Keratinocyte (primary cell): ENCODE data around the gene MRPL9. TPM values are rescaled to one million over a fixed set of nuclear protein-coding genes. Genes with fewer than 3 reads are reported as not detected.

ENCODE experiments used
- DNase-seq: peaks from one replicate; pipeline ENCODE4 v3.0.0-alpha.2; 2011; ENCODE audit warnings: low read depth, missing footprints, low spot score
- FAIRE-seq: peaks from 2 replicates; lab custom pipeline; 2011; peaks lifted over from hg19 to GRCh38; lab: Jason Lieb, UNC
- H2AFZ ChIP-seq: 2 replicates; pipeline ENCODE4 v1.6.0; 2012; ENCODE audit warnings: low read length, control low read depth, inconsistent platforms; ENCODE audit not compliant: control insufficient read depth
- H3K27ac ChIP-seq: 2 replicates; pipeline ENCODE4 v1.5.1; 2011; ENCODE audit warnings: low read length; ENCODE audit not compliant: control insufficient read depth, insufficient read depth
- H3K27me3 ChIP-seq: 3 replicates; pipeline ENCODE4 v1.6.0; 2011; ENCODE audit warnings: low read length; ENCODE audit not compliant: control insufficient read depth, insufficient read depth; ENCODE audit errors: extremely low read depth
- H3K36me3 ChIP-seq, 2 experiments: 2 replicates in 1 of 2; 3 replicates in 1 of 2; pipeline ENCODE4 v1.5.1; 2011; ENCODE audit warnings: low read length in 2 of 2, mild to moderate bottlenecking in 1 of 2; ENCODE audit not compliant: control insufficient read depth in 2 of 2, insufficient read depth in 2 of 2; ENCODE audit errors: extremely low read depth in 1 of 2
- H3K4me1 ChIP-seq: 3 replicates; pipeline ENCODE4 v1.5.1; 2011; ENCODE audit warnings: low read length; ENCODE audit not compliant: control insufficient read depth, insufficient read depth; ENCODE audit errors: extremely low read depth
- H3K4me2 ChIP-seq: 3 replicates; pipeline ENCODE4 v1.6.0; 2011; ENCODE audit warnings: low read depth, low read length; ENCODE audit not compliant: control insufficient read depth, insufficient read depth; ENCODE audit errors: extremely low read depth
- H3K4me3 ChIP-seq, 3 experiments: fragments of 200-600 bp in 1 of 3; sonication (generic) in 1 of 3; 2 replicates in 2 of 3; 3 replicates in 1 of 3; pipeline ENCODE4 v1.5.1; 2011 to 2016; ENCODE audit warnings: low read length in 3 of 3, mild to moderate bottlenecking in 3 of 3, control low read depth in 2 of 3, inconsistent platforms in 1 of 3, low read depth in 1 of 3, mixed read lengths in 1 of 3, mixed run types in 1 of 3, moderate library complexity in 1 of 3; ENCODE audit not compliant: control insufficient read depth in 2 of 3, insufficient read depth in 2 of 3; ENCODE audit errors: extremely low read depth in 1 of 3
- H3K79me2 ChIP-seq: 2 replicates; pipeline ENCODE4 v1.6.0; 2012; ENCODE audit warnings: low read length; ENCODE audit not compliant: control insufficient read depth, insufficient read depth
- H3K9ac ChIP-seq: 3 replicates; pipeline ENCODE4 v1.6.0; 2011; ENCODE audit warnings: low read length; ENCODE audit not compliant: control insufficient read depth, insufficient read depth; ENCODE audit errors: extremely low read depth
- H3K9me1 ChIP-seq: 3 replicates; pipeline ENCODE4 v1.6.0; 2011; ENCODE audit warnings: low read length; ENCODE audit not compliant: control insufficient read depth, insufficient read depth; ENCODE audit errors: extremely low read depth
- H3K9me3 ChIP-seq: 2 replicates; pipeline ENCODE4 v1.5.1; 2012; ENCODE audit warnings: low read depth, low read length; ENCODE audit not compliant: control insufficient read depth
- H4K20me1 ChIP-seq: 3 replicates; pipeline ENCODE4 v1.6.0; 2011; ENCODE audit warnings: low read length; ENCODE audit not compliant: control insufficient read depth, insufficient read depth; ENCODE audit errors: extremely low read depth
- EZH2 ChIP-seq: IDR thresholded peaks from one replicate; pipeline ENCODE4 v1.6.1; 2012; ENCODE audit warnings: inconsistent platforms, mild to moderate bottlenecking, low read length, moderate library complexity
- dilution Hi-C: fragments of 300-500 bp; cut with MboI; formaldehyde crosslinking; loops from one replicate; pipeline ENCODE4 v1.7.0; 2020; ENCODE audit warnings: low sequenced_read_pairs; ENCODE audit not compliant: extremely low pct_ligation_motif_present
- polyA plus RNA-seq, 5 experiments: library from polyadenylated mRNA; depleted of rRNA in 3 of 5; stranded (reverse) in 3 of 5; stranded (forward) in 1 of 5; unstranded in 1 of 5; fragments of >200 nt; gene quantifications; 1 replicate in 1 of 5; 2 replicates in 3 of 5; 3 replicates in 1 of 5; pipeline versions ENCODE4 v1.2.1 to v1.2.3, GENCODE V29; 2011 to 2012; ENCODE audit warnings: missing spikeins in 2 of 5, low read depth in 1 of 5, low replicate concordance in 1 of 5
- TF ChIP-seq, protein P1 (sequence below), 3 experiments: IDR thresholded peaks in 1 of 3; conservative IDR thresholded peaks in 1 of 3; optimal IDR thresholded peaks in 1 of 3; 2 replicates in 2 of 3; 3 replicates in 1 of 3; pipeline versions ENCODE3 to v1.5.1; 2011; ENCODE audit warnings: low read length in 3 of 3, mild to moderate bottlenecking in 3 of 3, moderate library complexity in 2 of 3, control low read depth in 1 of 3, inconsistent platforms in 1 of 3; ENCODE audit not compliant: insufficient read depth in 2 of 3; ENCODE audit errors: extremely low read depth in 1 of 3

Gene MRPL9
- polyA plus RNA-seq, 1 donor (not counting 4 experiments of a cell fraction or from before 2014, with no cell fraction given) = 125 TPM

DNA sequence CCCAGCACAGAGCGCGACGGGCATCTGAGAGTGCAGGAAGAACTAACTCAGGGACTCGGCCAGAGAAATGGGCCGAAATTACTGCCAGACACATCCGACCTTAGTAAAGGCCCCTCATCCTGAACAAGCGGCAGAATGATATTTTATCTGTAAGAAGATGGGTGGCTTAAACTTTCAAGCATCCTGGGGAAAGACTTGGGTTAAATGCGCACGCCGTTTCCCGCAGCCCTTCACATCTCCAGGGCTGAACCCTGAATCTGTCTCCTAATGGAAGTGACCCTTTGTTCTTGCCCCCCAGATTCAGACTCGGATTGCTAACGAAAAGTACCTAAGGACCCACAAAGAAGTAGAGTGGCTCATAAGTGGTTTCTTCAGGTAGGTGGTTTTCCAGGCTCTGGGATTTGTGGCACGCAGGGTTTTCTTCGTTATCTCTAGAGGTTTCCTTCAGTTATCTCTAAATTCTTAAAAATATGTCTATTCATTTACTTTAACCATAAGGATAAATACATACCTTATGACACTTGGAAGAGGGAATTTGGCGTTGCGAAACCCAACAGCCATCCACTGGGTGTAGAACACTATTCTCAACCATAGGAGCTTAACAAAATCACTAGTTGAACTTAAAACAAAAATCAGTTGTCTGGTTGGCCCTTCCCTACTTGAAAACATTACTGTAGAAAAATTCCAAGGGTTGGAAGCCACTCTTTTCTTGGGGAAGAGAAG lies 41.3 kb downstream of the MRPL9 start:
- TF ChIP-seq, protein P1, sequence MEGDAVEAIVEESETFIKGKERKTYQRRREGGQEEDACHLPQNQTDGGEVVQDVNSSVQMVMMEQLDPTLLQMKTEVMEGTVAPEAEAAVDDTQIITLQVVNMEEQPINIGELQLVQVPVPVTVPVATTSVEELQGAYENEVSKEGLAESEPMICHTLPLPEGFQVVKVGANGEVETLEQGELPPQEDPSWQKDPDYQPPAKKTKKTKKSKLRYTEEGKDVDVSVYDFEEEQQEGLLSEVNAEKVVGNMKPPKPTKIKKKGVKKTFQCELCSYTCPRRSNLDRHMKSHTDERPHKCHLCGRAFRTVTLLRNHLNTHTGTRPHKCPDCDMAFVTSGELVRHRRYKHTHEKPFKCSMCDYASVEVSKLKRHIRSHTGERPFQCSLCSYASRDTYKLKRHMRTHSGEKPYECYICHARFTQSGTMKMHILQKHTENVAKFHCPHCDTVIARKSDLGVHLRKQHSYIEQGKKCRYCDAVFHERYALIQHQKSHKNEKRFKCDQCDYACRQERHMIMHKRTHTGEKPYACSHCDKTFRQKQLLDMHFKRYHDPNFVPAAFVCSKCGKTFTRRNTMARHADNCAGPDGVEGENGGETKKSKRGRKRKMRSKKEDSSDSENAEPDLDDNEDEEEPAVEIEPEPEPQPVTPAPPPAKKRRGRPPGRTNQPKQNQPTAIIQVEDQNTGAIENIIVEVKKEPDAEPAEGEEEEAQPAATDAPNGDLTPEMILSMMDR (optimal IDR thresholded peaks at IDR 0.05 in 1 of 3, IDR thresholded peaks at IDR 0.05 in 1 of 3, conservative IDR thresholded peaks at IDR 0.05 in 1 of 3; ENCODE audit: extremely low read depth in 1 of 3, insufficient read depth in 2 of 3, low read length in 3 of 3) = no peak
- TF ChIP-seq EZH2 = peak; percentile 68
- H3K27me3 ChIP-seq = peaks cover 49% of the 10 kb centered on the region
- FAIRE-seq (no peak), DNase-seq (no peak)
- no peaks in the 10 kb centered on the region for H4K20me1 ChIP-seq
- peak overlapping the region; percentile 46 for H3K4me2 ChIP-seq
- H2AFZ ChIP-seq = no peak overlapping the region
- no peak overlapping the region for H3K27ac ChIP-seq
- H3K9me3 ChIP-seq = no peaks in the 10 kb centered on the region
- no peaks in the 10 kb centered on the region for H3K36me3 ChIP-seq
- H3K4me3 ChIP-seq = no peak overlapping the region
- dilution Hi-C loops = no loop called here
- no peaks in the 10 kb centered on the region for H3K9me1 ChIP-seq
- peaks cover 4% of the 10 kb centered on the region for H3K4me1 ChIP-seq
- H3K79me2 ChIP-seq = no peaks in the 10 kb centered on the region
- H3K9ac ChIP-seq = no peak overlapping the region

DNA sequence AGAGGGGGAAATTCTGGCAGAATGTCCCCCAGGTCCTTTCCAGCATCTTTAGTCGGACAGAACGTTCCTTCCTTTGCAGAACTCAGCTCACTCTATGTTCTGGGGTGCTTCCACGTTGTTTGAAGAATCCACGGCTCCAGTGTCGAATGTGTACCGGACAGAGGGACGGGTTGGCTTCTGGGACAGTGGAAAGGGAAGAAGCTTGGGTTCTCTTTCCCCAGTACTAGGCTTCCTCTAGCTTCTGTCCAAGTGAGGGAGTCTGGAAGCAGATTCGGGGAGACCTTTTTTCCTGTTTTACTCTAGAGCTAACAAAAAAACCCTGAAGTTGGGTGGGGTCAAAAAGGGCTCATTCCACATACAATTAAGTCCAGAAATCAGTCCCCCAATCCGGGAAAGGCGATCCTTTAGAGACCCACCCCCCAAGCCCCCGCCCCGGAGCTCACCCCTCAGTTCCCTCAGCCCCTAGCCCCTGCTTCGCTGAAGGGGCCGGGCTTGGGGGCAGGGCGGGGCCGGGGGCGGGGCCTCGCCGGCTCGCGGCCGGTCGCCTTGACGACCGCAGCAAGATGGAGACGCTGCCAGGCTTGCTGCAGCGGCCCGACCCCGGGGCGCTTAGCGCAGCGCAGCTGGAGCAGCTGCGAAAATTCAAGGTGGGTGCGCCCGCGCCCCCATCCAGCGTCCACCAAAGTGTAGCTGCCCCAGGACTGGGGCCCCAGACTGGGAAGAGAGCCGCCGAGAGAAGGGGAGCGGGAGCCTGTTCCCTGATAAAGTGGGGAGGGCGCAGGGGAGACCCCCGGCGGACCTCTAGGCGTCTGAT lies 42.1 kb downstream of the MRPL9 start, which contains the start of gene RIIAD1:
Gene RIIAD1, plus strand, starts transcription at position 549 of the 814 bp plus-strand sequence. Its CDS starts 15 bp downstream, at position 564.
- H4K20me1 ChIP-seq = no peaks in the 10 kb centered on the region
- no peak within 1 kb of the TSS for H3K27ac ChIP-seq
- peak within 1 kb of the TSS; percentile 49 for H3K4me2 ChIP-seq
- H2AFZ ChIP-seq = no peak within 1 kb of the TSS
- dilution Hi-C loops = no loop called here
- no peaks in the 10 kb centered on the region for H3K9me1 ChIP-seq
- peaks cover 53% of the 10 kb centered on the region for H3K27me3 ChIP-seq
- no peaks in the 10 kb centered on the region for H3K9me3 ChIP-seq
- no peaks in the 10 kb centered on the region for H3K79me2 ChIP-seq
- no peak within 1 kb of the TSS for H3K4me3 ChIP-seq
- no peak within 1 kb of the TSS for H3K9ac ChIP-seq
- FAIRE-seq (no peak), DNase-seq (no peak)
- H3K4me1 ChIP-seq = peaks cover 4% of the 10 kb centered on the region
- H3K36me3 ChIP-seq = no peaks in the 10 kb centered on the region
- TF ChIP-seq, protein P1 (optimal IDR thresholded peaks at IDR 0.05 in 1 of 3, IDR thresholded peaks at IDR 0.05 in 1 of 3, conservative IDR thresholded peaks at IDR 0.05 in 1 of 3; ENCODE audit: extremely low read depth in 1 of 3, insufficient read depth in 2 of 3, low read length in 3 of 3) = no peak
- TF ChIP-seq EZH2 = no peak
